HG02642 (cell line): ENCODE measurements around the gene PPP4R1.
A peak's percentile ranks its signal among the peaks of the same experiment; 100 is the strongest.

Source experiments
- ATAC-seq: cut with Tn5 transposase; IDR thresholded peaks from one replicate; pipeline ENCODE4 v1.9.1; 2021; ENCODE audit warnings: mild to moderate bottlenecking; ENCODE audit not compliant: unreplicated experiment, poor library complexity

Gene PPP4R1

DNA sequence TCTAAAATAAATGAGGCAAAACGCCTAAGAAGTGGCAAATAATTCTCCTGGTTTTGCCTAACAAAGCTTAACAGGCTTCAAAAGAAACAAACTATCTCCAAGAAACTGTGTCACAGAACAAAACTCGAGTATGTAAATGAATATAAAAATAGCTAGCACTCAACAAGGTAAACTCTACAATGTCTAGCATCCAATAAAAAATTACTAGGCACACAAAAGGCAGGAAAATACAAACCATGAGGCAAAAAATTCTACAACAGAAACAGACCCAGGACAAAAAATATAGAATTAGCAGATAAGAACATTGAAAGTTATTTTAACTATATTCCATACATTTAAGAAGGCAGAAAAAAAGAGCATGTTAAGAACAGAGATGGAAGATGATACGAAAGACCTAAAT is 16.8 kb downstream of the PPP4R1 start:
- no peak for ATAC-seq

DNA sequence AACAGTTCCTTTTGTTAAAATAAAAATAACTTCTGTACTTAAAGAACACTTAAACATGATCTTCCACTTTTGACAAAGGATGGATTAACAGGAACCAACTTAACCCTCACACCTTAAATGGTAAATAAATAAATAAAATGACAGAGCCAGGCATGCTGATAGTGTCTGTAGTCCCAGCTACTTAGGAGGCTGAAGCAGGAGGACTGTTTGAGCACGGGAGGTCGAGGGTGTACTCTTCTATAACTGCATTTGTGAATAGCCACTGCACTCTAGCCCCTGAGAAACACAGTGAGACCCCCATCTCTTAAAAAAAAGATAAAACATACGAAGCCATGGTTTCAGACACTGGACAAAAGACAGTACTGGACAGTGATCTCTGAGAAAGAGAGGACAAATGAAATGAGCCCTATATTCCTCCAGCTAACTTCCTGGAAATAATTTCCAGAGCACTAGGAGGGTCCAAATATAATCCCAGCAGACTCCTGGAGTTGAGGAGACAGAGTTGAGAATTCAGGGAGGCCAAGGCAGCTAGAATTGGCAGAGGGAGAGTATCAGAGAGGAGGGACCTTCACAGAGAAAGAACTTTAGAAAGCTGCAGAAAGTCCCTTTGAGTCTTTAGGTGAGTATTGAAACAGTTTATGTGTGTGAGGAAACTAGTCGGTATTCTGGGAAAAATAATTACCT is 17.4 kb downstream of the PPP4R1 start:
- no peak for ATAC-seq

DNA sequence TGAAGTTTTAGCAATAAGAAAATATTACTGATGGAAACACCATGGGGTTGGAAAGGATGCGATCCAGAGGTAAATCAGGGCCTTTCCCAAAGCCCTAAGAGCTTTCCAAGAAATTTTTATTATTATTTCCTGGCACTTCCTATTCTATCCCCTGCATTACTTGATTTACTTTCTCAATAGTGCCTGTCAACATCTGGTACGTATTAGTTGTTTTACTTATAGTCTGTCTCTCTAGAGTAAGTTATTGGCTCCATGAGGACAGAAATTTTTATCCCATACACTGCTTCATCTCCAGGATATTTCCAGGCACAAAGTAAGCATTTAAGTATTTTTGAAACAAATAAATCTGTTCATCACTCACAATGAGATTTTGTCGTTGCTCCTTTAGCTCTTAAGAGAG is 18.1 kb downstream of the PPP4R1 start:
- no peak for ATAC-seq

- ATAC-seq, result no peak
Observed at GRCh38 chr18:9594823-9595596, 19.3 kb downstream of the PPP4R1 start.

DNA sequence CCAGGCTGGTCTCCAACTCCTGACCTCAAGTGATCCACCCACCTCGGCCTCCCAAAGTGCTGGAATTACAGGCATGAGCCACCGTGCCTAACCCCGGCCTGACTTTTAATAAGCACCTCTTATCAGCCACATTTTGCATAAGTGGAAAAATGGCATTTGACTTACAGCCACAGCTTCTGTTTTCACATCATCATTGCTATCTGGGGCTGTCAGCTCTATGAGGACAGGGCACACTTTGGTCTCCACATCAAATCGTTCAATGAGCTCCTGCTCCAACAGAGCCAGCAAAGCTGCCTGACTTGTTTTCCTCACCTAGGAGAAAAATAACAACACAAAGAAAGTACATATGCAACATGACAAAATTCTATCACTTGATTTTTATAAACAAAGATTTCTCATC is 26.4 kb downstream of the PPP4R1 start:
- no peak for ATAC-seq

- no peak for ATAC-seq
Observed at GRCh38 chr18:9586814-9587213, 27.5 kb downstream of the PPP4R1 start.

DNA sequence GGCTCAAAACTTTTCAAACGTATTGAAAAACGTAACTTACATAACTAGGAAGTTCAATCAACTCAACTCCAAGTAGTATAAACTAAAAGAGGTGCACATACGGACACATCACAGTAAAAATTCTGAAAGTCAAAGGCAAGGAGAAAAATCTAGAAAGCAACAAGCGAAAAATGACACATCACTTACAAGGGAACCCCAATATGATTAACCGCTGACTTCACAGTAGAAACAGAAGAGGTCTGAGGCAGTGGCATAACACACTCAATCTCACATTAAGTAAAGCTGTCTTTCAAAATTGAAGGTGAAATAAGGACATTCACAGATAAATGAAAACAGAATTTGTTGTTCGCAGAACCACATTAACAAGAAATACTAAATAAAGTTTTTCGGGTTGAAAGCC is 32.7 kb downstream of the PPP4R1 start:
- ATAC-seq, result no peak

DNA sequence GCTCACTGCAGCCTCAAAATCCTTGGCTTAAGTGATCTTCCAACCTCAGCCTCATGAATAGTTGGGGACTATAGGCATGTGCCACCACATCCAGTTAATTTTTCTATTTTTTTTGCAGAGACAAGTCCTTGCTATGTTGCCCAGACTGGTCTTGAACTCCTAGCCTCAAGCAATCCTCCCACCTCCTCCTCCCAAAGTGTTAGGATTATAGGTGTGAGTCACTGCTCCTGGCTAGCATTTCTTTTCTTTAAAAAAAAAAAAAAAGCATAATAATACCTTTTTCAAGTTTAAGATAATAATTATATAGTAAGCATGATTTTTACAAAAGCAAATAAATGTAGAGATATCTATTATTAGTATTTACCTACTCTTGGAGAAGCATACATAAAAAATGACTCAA is 36.1 kb downstream of the PPP4R1 start:
- no peak for ATAC-seq

DNA sequence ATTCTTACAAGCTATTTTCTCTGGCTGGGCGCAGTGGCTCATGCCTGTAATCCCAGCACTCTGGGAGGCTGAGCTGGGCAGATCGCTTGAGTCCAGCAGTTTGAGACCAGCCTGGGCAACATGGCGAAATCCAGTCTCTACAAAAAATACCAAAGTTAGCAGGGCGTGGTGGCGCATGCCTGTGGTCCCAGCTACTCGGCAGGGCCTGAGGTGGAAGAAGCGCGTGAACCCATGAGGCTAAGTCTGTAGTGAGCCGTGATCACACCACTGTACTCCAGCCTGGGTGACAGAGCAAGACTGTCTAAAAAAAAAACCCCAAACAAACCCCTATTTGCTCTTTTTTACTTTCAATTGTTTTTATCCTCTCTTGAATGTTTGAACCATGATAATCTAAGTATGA is 37.0 kb downstream of the PPP4R1 start:
- no peak for ATAC-seq

- peak; percentile 53 for ATAC-seq
Observed at GRCh38 chr18:9575558-9575957, 38.8 kb downstream of the PPP4R1 start.

DNA sequence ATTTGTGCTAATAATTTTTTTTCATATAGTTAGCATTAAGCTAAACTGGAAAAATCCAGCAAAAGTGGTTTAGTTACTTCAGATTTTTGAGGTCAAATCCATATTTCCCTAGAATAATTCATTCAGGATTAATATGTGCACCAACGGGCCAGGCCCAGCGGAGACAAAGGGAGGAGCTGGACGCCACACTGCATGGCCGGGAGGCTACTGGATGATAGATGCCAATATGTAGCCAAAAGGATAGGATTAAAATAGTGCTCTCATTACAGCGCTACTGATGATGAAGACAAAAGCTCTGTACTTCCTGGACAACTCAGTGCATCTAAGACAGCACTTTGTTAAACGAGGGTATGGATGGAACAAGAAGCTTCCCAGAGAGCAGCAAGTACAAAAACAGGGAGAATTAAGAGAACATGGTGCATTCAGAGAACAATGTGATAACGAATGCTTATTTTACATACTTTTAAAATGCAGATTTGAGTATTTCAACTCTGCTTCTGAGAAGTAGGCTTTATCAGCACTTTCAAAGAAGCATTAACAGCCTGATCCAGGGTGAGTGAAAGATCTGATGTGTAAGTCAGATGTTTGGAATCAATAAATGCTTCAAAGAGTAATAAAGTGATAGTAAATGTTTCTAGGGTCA is 39.8 kb downstream of the PPP4R1 start:
- no peak for ATAC-seq

DNA sequence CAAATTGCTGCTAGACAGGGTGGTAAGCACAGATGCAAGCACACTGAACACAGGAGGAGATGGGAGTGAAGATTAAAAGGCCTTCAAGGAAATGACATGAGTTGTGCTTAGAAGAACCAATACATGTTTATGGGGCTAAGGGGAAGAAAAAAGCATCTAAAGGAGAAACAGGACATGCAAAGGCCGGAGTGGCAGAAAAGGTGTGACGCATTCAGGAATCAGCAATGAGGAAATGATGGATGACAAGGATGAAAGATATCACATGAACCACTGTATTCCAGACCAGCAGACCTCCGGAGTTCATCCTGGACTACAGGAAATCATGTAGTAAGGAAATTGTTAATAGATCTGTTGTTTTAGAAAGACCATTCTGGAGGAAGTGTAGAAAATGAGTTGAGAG is 42.8 kb downstream of the PPP4R1 start:
- ATAC-seq, result no peak

- ATAC-seq, result no peak
Observed at GRCh38 chr18:9570255-9570654, 44.1 kb downstream of the PPP4R1 start.

DNA sequence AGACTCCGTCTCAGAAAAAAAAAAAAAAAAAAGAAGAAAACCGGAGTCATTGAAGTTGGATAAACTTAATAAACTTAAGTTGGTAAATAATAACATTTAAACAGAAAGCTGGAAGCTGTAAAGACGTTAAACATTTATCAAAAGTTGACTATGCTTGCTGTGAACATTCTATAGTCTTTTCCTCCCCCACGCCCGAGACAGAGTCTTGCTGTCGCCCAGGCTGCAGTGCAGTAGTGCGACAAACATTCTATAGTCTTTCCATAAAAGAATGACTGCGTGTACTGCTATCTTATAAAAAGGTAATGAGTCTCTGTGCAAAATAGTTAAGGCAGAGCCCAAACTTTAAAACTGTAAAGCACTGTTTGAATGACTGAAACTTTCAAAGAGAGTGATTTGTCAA is 45.2 kb downstream of the PPP4R1 start:
- no peak for ATAC-seq

DNA sequence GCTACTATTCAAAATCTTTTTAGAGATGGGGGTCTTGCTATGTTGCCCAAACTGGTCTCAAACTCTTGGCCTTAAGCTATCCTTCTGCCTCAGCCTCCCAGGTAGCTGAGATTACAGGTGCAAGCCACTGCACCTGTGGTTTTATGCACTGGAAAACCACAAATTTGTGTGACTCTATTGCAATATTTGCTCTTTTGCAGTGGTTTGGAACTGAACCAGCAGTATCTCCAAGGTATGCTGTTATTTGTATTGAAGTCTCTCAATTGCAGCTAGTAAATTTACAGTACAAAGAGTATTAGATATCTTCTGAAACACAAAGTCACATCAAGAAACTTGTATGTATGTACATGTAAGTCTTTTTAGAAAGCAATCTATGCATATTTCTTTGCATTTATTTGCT is 46.2 kb downstream of the PPP4R1 start:
- no peak for ATAC-seq

DNA sequence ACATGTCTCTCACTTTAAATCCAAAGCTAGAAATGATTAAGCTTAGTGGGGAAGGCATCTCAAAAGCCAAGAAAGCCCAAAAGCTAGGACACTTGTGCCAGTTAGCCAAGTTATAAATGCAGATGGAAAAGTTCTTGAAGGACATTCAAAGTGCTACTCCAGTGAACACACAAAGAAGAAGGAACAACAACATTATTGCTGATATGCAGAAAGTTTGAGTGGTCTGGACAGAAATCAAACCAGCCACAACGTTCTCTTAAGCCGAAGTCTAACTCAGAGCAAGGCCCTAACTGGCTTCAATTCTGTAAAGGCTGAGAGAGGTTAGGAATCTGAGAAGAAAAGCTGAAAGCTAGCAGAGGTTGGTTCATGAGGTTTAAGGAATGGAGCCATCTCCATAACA is 49.0 kb downstream of the PPP4R1 start:
- no peak for ATAC-seq

DNA sequence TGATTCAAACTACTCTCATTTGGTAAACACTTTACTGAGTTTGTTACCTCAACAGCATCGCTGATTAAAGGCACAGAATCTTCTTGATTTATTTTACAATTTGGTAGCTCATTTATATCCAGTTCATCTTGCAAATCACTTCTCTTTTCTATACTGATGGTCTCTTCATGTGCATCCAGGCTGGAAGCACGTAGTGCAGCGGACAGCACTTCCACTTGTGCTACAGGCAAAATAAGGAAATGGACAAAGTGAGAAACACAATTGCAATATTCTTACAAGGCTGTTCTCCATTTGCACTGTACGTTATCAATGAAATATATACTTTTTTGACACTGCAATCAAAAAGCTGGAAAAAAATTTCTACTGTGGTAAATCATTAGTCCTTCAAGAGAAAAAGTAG is 51.0 kb downstream of the PPP4R1 start:
- no peak for ATAC-seq

- no peak for ATAC-seq
Observed at GRCh38 chr18:9562584-9562983, 51.8 kb downstream of the PPP4R1 start.

DNA sequence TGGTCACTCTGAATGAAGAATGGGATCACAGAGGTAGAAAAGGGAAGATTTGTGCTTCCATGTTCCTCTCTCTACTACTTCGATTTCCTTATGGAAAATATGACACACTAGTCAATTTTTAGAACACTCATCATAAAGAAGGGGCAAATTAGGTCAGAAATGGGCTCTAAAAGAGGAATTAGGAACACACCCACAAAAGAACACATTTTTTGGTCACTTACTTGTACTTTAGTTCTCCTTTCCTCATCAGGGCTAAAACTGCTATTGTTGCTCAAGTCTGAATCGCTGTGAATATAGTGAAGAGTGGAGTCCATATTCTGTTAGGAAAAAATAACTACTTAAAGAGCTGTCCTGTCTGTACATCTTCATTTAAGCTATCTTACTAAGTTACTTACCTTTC is 52.6 kb downstream of the PPP4R1 start:
- ATAC-seq, result no peak

DNA sequence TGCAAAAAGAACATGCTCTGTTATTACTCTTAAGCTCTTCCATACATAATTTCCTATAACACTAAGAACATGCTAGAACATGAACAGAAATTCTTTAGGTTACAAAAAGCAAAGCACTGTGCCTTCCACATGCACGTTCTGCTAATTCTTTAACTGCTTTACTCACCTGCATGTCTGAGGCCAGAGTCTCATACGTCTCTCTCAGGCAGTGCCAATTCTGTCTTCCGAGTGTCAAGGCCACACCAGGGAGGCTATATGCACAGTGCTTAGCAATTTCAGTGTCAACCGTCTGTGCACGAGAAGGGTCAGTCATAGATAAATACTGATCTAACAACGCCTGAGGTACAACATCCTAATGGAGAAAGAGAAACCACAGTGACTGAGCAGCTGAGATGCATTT is 55.1 kb downstream of the PPP4R1 start:
- no peak for ATAC-seq

- ATAC-seq, result no peak
Observed at GRCh38 chr18:9558387-9559064, 55.8 kb downstream of the PPP4R1 start.
